ENCODE measurements around the gene HYKK.

GRCh38 chr15:78479650-78480049 lies 27.7 kb upstream of the HYKK start:
- TF ChIP-seq, protein P1, sequence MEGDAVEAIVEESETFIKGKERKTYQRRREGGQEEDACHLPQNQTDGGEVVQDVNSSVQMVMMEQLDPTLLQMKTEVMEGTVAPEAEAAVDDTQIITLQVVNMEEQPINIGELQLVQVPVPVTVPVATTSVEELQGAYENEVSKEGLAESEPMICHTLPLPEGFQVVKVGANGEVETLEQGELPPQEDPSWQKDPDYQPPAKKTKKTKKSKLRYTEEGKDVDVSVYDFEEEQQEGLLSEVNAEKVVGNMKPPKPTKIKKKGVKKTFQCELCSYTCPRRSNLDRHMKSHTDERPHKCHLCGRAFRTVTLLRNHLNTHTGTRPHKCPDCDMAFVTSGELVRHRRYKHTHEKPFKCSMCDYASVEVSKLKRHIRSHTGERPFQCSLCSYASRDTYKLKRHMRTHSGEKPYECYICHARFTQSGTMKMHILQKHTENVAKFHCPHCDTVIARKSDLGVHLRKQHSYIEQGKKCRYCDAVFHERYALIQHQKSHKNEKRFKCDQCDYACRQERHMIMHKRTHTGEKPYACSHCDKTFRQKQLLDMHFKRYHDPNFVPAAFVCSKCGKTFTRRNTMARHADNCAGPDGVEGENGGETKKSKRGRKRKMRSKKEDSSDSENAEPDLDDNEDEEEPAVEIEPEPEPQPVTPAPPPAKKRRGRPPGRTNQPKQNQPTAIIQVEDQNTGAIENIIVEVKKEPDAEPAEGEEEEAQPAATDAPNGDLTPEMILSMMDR (IDR thresholded peaks at IDR 0.05) = no peak
- TF ChIP-seq EZH2 (IDR thresholded peaks at IDR 0.05; ENCODE audit: borderline replicate concordance, insufficient read depth, low read depth, low read length, poor library complexity, severe bottlenecking) = no peak
